KBM-7 (cell line): ENCODE measurements around the gene SOCS1.
"Not testable (repeated sequence)": the region's sequence is repeated elsewhere in the genome, so short reads cannot be mapped to it uniquely, and the experiment has no call there.

ENCODE experiments used
- DNase-seq: peaks from one replicate; pipeline ENCODE4 v3.0.0-alpha.2; 2015
- in situ Hi-C: fragments of 300-500 bp; cut with MboI; formaldehyde crosslinking; loops from 2 replicates; pipeline ENCODE4 v1.14.3; 2020; ENCODE audit warnings: low sequenced_read_pairs, low pct_unique_long_range_greater_than_20kb, mixed read lengths

The SOCS1 gene

GRCh38 chr16:11233727-11234376 is 22.2 kb downstream of the SOCS1 start:
- in situ Hi-C loops = no loop called here
- peak; percentile 73 for DNase-seq

GRCh38 chr16:11232852-11233726 is 22.9 kb downstream of the SOCS1 start:
- DNase-seq = peak; percentile 91
- in situ Hi-C loops = no loop called here

GRCh38 chr16:11232302-11232851 is 23.6 kb downstream of the SOCS1 start:
- in situ Hi-C loops = no loop called here

GRCh38 chr16:11231367-11231970 is 24.5 kb downstream of the SOCS1 start:
- no peak for DNase-seq
- in situ Hi-C loops = no loop called here

More at GRCh38 chr16:11232302-11232851, 23.6 kb downstream of the SOCS1 start:
- DNase-seq = no peak

- in situ Hi-C loops = no loop called here
- DNase-seq = no peak
Measured at GRCh38 chr16:11229906-11230305, 26.1 kb downstream of the SOCS1 start.

- DNase-seq = no peak
- in situ Hi-C loops = no loop called here
Measured at GRCh38 chr16:11229432-11229831, 26.6 kb downstream of the SOCS1 start.

GRCh38 chr16:11225677-11226549 is 30.1 kb downstream of the SOCS1 start:
- DNase-seq = no peak
- in situ Hi-C loops = no loop called here

- in situ Hi-C loops = no loop called here
- DNase-seq = peak; percentile 25
Measured at GRCh38 chr16:11224894-11225676, 30.9 kb downstream of the SOCS1 start.

GRCh38 chr16:11224096-11224893 is 31.7 kb downstream of the SOCS1 start:
- in situ Hi-C loops = no loop called here
- DNase-seq = peak; percentile 85

- in situ Hi-C loops, DNase-seq: not testable (repeated sequence)
Measured at GRCh38 chr16:11220507-11220906, 35.5 kb downstream of the SOCS1 start.

- in situ Hi-C loops = no loop called here
- DNase-seq = no peak
Measured at GRCh38 chr16:11219178-11219577, 36.8 kb downstream of the SOCS1 start.

- in situ Hi-C loops = no loop called here
- peak; percentile 57 for DNase-seq
Measured at GRCh38 chr16:11218604-11218962, 37.4 kb downstream of the SOCS1 start.

- DNase-seq = no peak
- in situ Hi-C loops = no loop called here
Measured at GRCh38 chr16:11217651-11218603, 38.1 kb downstream of the SOCS1 start.

GRCh38 chr16:11215935-11216556 is 40.0 kb downstream of the SOCS1 start:
- in situ Hi-C loops = no loop called here
- no peak for DNase-seq

- no peak for DNase-seq
- in situ Hi-C loops = no loop called here
Measured at GRCh38 chr16:11213799-11214198, 42.2 kb downstream of the SOCS1 start.

GRCh38 chr16:11213373-11213772 is 42.6 kb downstream of the SOCS1 start:
- in situ Hi-C loops = no loop called here
- DNase-seq = no peak
